Esophagus squamous epithelium (tissue), 4 donors: Measurements from ENCODE around the gene ATP8B3.

Experiments
- POLR2A ChIP-seq, 4 donors: fragments of 450-650 bp; IDR thresholded peaks; one replicate each; pipeline ENCODE4 v1.6.1; 2017; ENCODE audit warnings: antibody characterized with exemption in 4 of 4, mild to moderate bottlenecking in 4 of 4, moderate library complexity in 3 of 4
- TF ChIP-seq, protein P1 (sequence below), 6 experiments: fragments of 450-650 bp in 4 of 6; fragments of 200-600 bp in 2 of 6; sonication (generic) in 2 of 6; IDR thresholded peaks; one replicate each; pipeline ENCODE4 v1.5.1; 2016 to 2019; ENCODE audit warnings: antibody characterized with exemption in 6 of 6, mild to moderate bottlenecking in 4 of 6, moderate library complexity in 4 of 6

DNA sequence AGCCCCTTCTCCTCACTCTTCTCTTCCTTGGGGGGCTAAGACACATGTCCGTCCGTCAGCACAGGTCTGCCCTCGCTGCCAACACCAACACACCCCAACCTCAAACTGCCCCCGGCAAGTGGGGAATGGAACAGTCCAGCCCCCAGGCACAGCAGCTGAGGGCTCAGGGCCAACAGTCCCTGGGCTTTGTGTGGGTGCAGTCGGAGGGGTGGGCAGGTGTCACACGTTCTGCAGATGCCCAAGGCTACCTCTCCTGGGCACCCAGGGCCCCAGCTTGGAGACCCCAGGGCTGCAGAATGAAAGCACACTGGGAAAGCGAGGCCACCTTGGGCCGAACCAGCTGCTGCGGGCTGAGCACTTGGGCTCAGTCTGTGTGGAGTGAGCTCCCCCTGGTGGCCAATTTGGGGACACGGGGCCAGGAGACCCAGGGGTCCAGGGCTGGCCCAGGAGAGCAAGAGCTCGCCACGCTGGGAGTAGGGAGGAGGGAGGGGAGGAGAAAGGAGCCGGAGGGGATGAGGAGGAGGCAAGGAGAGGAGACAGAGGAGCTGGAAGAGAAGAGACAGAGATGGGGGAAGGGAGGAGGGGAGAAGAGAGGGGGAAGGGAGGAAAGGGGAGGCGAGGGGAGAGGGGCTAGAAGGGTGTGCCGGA is 14.0 kb upstream of the ATP8B3 start:
- TF ChIP-seq, protein P1, sequence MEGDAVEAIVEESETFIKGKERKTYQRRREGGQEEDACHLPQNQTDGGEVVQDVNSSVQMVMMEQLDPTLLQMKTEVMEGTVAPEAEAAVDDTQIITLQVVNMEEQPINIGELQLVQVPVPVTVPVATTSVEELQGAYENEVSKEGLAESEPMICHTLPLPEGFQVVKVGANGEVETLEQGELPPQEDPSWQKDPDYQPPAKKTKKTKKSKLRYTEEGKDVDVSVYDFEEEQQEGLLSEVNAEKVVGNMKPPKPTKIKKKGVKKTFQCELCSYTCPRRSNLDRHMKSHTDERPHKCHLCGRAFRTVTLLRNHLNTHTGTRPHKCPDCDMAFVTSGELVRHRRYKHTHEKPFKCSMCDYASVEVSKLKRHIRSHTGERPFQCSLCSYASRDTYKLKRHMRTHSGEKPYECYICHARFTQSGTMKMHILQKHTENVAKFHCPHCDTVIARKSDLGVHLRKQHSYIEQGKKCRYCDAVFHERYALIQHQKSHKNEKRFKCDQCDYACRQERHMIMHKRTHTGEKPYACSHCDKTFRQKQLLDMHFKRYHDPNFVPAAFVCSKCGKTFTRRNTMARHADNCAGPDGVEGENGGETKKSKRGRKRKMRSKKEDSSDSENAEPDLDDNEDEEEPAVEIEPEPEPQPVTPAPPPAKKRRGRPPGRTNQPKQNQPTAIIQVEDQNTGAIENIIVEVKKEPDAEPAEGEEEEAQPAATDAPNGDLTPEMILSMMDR (IDR thresholded peaks at IDR 0.05) = peak; percentile 86 to 93 (median 90)
- no peak for TF ChIP-seq POLR2A (IDR thresholded peaks at IDR 0.05)
